ENCODE results near the gene AFMID. TPM values are rescaled to one million over a fixed set of nuclear protein-coding genes. Genes with fewer than 3 reads are reported as not detected.

Gene AFMID
- total and polyA plus RNA-seq, 2 of the 13 experiments (the other 11 are each of a cell fraction or from before 2014, with no cell fraction given) = 249 to 270 TPM

GRCh38 chr17:78159575-78160158 is 27.5 kb upstream of the AFMID start (continued):
- peak; percentile 55 for TF ChIP-seq ZNF263 (CRISPR knock-in tag; IDR thresholded peaks at IDR 0.05)
- no peak for TF ChIP-seq NFE2L1 (CRISPR knock-in tag; IDR thresholded peaks at IDR 0.05; ENCODE audit: borderline replicate concordance)
- TF ChIP-seq RAD51 (IDR thresholded peaks at IDR 0.05; ENCODE audit: borderline replicate concordance) = no peak
- TF ChIP-seq HMGXB4 (CRISPR knock-in tag; IDR thresholded peaks at IDR 0.05; ENCODE audit: borderline replicate concordance in 1 of 2, low read depth in 1 of 2) = peak; percentile 24 to 43; a peak in 1 of 4 replicates
- TF ChIP-seq ZNF430 (CRISPR knock-in tag; IDR thresholded peaks at IDR 0.05) = peak; percentile 53; the same call in 1 of the 2 replicates
- no peak for TF ChIP-seq ZNF605 (CRISPR knock-in tag; IDR thresholded peaks at IDR 0.05)
- TF ChIP-seq ZFP36L1 (CRISPR knock-in tag; IDR thresholded peaks at IDR 0.05) = peak; percentile 81; the same call in 1 of the 2 replicates
- TF ChIP-seq PPARG (CRISPR knock-in tag; conservative IDR thresholded peaks at IDR 0.05) = peak; percentile 86
- 0 out of 2 replicates have a peak, but pooled peaks have one; percentile 72 for TF ChIP-seq ZBTB46 (CRISPR knock-in tag; IDR thresholded peaks at IDR 0.05; ENCODE audit: borderline replicate concordance)
- TF ChIP-seq ZNF44 (CRISPR knock-in tag; IDR thresholded peaks at IDR 0.05) = 0 out of 2 replicates have a peak, but pooled peaks have one; percentile 71
- 0 out of 2 replicates have a peak, but pooled peaks have one; percentile 30 for TF ChIP-seq NR2C2 (CRISPR knock-in tag; IDR thresholded peaks at IDR 0.05; ENCODE audit: borderline replicate concordance)
- TF ChIP-seq MED1 (CRISPR knock-in tag; IDR thresholded peaks at IDR 0.05) = peak; percentile 45; the same call in 1 of the 2 replicates
- TF ChIP-seq ZBTB10 (CRISPR knock-in tag; IDR thresholded peaks at IDR 0.05; ENCODE audit: borderline replicate concordance) = peak; percentile 94
- TF ChIP-seq, protein P1, sequence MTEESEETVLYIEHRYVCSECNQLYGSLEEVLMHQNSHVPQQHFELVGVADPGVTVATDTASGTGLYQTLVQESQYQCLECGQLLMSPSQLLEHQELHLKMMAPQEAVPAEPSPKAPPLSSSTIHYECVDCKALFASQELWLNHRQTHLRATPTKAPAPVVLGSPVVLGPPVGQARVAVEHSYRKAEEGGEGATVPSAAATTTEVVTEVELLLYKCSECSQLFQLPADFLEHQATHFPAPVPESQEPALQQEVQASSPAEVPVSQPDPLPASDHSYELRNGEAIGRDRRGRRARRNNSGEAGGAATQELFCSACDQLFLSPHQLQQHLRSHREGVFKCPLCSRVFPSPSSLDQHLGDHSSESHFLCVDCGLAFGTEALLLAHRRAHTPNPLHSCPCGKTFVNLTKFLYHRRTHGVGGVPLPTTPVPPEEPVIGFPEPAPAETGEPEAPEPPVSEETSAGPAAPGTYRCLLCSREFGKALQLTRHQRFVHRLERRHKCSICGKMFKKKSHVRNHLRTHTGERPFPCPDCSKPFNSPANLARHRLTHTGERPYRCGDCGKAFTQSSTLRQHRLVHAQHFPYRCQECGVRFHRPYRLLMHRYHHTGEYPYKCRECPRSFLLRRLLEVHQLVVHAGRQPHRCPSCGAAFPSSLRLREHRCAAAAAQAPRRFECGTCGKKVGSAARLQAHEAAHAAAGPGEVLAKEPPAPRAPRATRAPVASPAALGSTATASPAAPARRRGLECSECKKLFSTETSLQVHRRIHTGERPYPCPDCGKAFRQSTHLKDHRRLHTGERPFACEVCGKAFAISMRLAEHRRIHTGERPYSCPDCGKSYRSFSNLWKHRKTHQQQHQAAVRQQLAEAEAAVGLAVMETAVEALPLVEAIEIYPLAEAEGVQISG (CRISPR knock-in tag; IDR thresholded peaks at IDR 0.05) = 0 out of 2 replicates have a peak, but pooled peaks have one; percentile 27
- TF ChIP-seq, protein P2, sequence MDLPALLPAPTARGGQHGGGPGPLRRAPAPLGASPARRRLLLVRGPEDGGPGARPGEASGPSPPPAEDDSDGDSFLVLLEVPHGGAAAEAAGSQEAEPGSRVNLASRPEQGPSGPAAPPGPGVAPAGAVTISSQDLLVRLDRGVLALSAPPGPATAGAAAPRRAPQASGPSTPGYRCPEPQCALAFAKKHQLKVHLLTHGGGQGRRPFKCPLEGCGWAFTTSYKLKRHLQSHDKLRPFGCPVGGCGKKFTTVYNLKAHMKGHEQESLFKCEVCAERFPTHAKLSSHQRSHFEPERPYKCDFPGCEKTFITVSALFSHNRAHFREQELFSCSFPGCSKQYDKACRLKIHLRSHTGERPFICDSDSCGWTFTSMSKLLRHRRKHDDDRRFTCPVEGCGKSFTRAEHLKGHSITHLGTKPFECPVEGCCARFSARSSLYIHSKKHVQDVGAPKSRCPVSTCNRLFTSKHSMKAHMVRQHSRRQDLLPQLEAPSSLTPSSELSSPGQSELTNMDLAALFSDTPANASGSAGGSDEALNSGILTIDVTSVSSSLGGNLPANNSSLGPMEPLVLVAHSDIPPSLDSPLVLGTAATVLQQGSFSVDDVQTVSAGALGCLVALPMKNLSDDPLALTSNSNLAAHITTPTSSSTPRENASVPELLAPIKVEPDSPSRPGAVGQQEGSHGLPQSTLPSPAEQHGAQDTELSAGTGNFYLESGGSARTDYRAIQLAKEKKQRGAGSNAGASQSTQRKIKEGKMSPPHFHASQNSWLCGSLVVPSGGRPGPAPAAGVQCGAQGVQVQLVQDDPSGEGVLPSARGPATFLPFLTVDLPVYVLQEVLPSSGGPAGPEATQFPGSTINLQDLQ (CRISPR knock-in tag; IDR thresholded peaks at IDR 0.05) = peak; percentile 97
- no peak for TF ChIP-seq HNRNPH1 (optimal IDR thresholded peaks at IDR 0.05; ENCODE audit: low read depth, low read length)
- TF ChIP-seq DMAP1 (CRISPR knock-in tag; IDR thresholded peaks at IDR 0.05) = peak; percentile 37; the same call in 1 of the 2 replicates

All from HepG2 (cell line).